Stomach smooth muscle (tissue), 2 donors: ENCODE results near the gene VAV2.

Experiments
- H3K27ac ChIP-seq: one replicate; pipeline ENCODE4 v1.7.0; 2013; ENCODE audit warnings: mild to moderate bottlenecking, low read length, inconsistent platforms
- H3K27me3 ChIP-seq, 2 donors: one replicate each; pipeline ENCODE4 v1.7.0; 2013; ENCODE audit warnings: low read length in 2 of 2; ENCODE audit not compliant: insufficient read depth in 2 of 2, control insufficient read depth in 1 of 2
- H3K36me3 ChIP-seq, 2 donors: one replicate each; pipeline ENCODE4 v1.7.0; 2013; ENCODE audit warnings: low read length in 2 of 2; ENCODE audit not compliant: control insufficient read depth in 2 of 2, insufficient read depth in 2 of 2
- H3K4me1 ChIP-seq: one replicate; pipeline ENCODE4 v1.7.0; 2013; ENCODE audit warnings: low read length; ENCODE audit not compliant: control insufficient read depth, insufficient read depth
- H3K4me3 ChIP-seq, 2 donors: one replicate each; pipeline ENCODE4 v1.7.0; 2013; ENCODE audit warnings: low read length in 2 of 2
- H3K9ac ChIP-seq, 2 donors: one replicate each; pipeline ENCODE4 v1.7.0; 2013; ENCODE audit warnings: low read length in 2 of 2, mild to moderate bottlenecking in 1 of 2
- H3K9me3 ChIP-seq, 2 donors: one replicate each; pipeline ENCODE4 v1.7.0; 2013; ENCODE audit warnings: low read length in 2 of 2; ENCODE audit not compliant: control insufficient read depth in 2 of 2
- donor health status: healthy.
- donor health status: Pancreatic carcinoma.

The VAV2 gene

DNA sequence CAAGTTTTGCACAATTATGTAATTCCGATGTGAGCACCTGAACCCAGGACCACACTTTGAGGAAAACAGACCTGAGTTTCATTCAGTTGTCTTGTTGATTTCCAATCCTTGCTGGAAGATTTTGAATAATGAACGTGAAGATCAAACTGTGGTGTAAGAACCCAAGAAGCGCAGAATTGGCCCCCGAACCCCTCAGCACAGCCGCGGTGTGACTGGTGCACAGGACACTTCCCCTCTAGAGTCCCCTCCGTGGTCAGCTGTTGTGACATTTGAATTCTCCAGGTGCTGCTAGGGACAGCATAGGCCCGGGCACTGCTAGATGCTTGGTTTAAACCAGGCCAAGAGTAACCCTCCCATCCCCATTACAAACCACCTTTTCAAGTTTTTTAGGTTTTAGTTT lies 34.9 kb upstream of the VAV2 start:
- Histone ChIP-seq H3K27me3 (no peaks in the 10 kb centered on the region), H3K4me1 (peaks cover 9% of the 10 kb centered on the region), H3K4me3 (no peak overlapping the region), H3K9me3 (no peaks in the 10 kb centered on the region), H3K27ac (no peak overlapping the region), H3K9ac (no peak overlapping the region), H3K36me3 (peaks cover 8 to 26% of the 10 kb centered on the region in 2 donors)

DNA sequence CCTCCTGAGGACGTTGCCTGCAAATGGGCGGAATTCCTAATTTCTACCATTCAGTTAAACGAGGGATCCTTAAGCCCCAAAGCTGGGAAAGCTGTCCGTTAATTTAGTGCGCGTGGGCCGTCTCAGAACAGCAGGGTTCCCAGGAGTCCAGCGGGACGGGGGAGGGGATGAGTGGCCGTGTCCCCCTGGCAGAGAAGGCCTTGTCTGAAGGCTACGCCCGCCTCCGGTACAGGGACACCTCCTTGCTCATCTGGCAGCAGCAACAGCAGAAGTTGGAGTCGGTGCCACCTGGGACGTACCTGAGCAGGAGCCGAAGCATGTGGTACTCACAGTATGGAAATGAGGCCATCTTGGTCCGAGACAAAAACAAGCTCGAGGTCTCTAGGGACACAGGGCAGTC lies 34.5 kb upstream of the VAV2 start:
- no peak overlapping the region for H3K9ac ChIP-seq
- peaks cover 4 to 22% of the 10 kb centered on the region in 2 donors for H3K36me3 ChIP-seq
- no peak overlapping the region for H3K27ac ChIP-seq
- peak overlapping the region; percentile 79 to 83 for H3K4me3 ChIP-seq
- H3K4me1 ChIP-seq = peaks cover 9% of the 10 kb centered on the region
- no peaks in the 10 kb centered on the region for H3K9me3 ChIP-seq
- H3K27me3 ChIP-seq = no peaks in the 10 kb centered on the region

DNA sequence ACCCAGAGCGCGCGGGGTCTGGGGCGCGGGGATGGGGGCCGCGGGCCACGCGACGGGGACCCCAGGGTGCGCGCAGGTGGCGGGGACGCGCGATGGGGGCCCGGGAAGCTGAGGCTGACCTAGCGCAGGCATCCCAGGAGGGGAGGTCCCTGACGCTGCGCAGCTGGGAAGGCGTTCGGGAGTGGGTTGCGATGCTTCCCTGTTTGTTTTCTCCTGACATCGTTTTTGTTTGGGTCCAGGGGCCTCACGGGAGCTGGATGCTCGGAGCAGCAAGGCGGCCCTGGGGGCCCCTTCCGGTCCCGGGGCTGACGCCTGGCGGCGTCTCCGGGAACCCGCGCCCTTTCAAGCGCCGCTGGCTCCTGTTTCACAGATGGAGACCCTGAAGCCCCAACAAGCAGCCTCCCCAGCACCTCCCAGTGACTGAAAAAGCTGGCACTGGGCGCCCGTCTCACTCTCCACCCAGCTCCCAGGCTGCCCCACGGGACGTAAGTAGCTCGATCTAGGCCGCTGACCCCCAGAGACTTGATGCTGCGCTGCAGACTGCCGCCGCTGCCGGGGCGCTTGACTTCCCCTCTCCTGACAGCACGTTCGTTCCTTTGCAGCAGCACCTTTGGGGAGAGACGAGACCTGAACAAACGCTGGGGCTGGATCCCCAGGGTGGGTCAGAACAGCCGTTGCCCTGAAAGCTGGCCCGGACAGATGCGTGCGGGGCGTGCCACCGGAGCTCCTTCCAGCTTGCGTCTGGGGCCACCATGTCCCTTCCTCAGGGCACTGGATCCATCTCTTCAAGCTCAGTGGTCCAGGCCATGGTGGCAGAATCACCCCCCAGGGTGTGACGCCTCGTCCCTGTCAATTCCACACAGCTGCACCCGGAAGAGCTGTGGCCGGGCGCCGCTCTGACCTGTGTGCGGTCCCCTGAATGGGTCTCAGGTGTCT lies 33.8 kb upstream of the VAV2 start:
- peaks cover 9% of the 10 kb centered on the region for H3K4me1 ChIP-seq
- peaks cover 3 to 17% of the 10 kb centered on the region in 2 donors for H3K36me3 ChIP-seq
- no peaks in the 10 kb centered on the region for H3K27me3 ChIP-seq
- H3K4me3 ChIP-seq = peak overlapping the region; percentile 79 to 83
- peak overlapping the region; percentile 37 for H3K27ac ChIP-seq
- peak overlapping the region; percentile 70 to 72 for H3K9ac ChIP-seq
- H3K9me3 ChIP-seq = no peaks in the 10 kb centered on the region

DNA sequence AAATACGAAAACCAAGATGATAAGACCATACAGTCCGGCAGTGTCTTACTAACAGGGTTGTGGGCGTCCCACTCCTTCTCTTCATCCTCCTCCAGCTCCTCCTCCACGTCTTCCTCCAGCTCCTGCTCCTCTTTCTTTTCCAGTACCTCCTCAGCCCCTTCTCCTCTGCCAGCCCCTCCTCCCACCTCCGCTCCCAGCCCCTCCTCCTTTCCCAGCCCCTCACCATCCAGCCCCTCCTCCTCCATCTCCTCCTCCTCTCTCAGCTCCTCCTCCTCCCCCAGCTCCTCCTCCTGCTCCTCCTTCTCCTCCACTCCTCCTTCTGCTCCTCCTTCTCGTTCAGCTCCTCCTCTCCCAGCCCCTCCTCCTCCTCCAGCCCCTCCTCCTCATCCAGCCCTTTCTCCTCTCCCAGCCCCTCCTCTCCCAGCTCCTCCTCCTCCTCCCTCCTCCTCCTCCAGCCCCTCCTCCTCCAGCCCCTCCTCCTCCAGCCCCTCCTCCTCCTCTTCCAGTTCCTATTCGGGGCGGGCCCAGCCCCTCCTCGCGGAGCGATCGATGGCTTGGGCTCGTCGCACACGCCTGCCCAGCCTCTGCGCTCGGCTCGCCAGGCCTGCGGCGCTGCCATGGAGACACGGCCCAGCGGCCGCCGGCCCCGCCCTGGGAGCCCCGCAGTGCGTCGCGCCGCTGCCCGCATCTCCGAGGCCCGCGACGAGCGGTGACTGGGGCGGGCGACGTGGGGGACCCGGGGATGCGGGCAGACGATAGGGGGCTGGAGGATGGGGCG lies 32.9 kb upstream of the VAV2 start, which contains the start of gene BRD3OS:
Gene BRD3OS (plus strand): TSS at position 654 of the 778 bp plus-strand sequence. CDS start 1,267 bp downstream, outside the sequence.
- Histone ChIP-seq H3K9ac (peak within 1 kb of the TSS; percentile 70 to 72), H3K4me1 (peaks cover 9% of the 10 kb centered on the region), H3K9me3 (no peaks in the 10 kb centered on the region), H3K4me3 (peak within 1 kb of the TSS; percentile 79 to 83), H3K36me3 (peaks cover 3 to 15% of the 10 kb centered on the region in 2 donors), H3K27me3 (no peaks in the 10 kb centered on the region), H3K27ac (peak within 1 kb of the TSS; percentile 37)

DNA sequence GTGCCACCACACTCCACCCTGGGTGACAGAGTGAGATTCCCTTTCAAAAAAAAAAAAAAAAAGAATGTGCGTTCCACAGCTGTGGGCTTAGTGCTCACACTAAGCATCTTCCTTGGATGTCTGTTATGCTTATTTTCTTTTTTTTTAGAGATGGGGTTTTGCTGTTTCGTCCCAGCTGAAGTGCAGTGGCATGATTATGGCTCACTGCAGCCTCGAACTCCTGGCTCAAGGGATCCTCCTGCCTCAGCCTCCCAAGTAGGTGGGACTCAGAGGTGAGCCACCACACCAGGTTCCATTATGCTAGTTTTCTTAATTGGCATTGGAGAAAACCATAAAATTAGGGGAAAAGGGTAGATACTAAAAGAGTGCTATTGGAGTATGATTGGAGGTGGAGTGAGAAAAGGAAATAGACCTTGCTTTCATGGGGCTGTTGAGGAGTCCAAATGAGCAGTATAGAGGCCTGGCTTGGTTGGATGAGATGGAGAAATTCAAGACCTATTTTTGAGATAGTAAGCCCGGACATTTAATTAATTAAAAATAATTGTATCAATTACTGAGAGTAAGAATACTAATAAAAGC lies 32.2 kb upstream of the VAV2 start:
- Histone ChIP-seq H3K27me3 (no peaks in the 10 kb centered on the region), H3K4me3 (peak overlapping the region; percentile 53 to 64), H3K27ac (no peak overlapping the region), H3K36me3 (peaks cover 3 to 11% of the 10 kb centered on the region in 2 donors), H3K4me1 (peaks cover 9% of the 10 kb centered on the region), H3K9me3 (no peaks in the 10 kb centered on the region), H3K9ac (no peak overlapping the region)

DNA sequence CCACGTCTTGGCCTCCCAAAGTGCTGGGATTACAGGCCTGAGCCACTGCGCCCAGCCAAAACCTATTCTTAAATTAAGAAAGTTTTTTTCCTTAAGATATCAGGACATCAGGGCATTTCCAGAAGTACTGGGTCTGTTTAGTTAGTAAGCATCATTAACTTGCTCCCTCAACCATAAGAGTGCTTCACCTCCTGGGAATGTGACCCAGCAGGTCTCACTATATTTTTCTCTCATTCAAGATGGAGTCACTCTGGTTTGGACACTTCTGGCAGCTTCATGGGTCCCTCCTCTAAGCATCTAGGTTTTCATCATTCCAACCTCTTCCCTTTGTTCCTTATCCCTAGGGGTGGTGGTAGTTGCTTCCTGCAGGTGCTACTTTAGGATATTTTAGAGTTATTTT lies 22.8 kb upstream of the VAV2 start:
- H3K4me3 ChIP-seq = no peak overlapping the region
- no peaks in the 10 kb centered on the region for H3K9me3 ChIP-seq
- H3K36me3 ChIP-seq = no peaks in the 10 kb centered on the region
- no peaks in the 10 kb centered on the region for H3K27me3 ChIP-seq
- no peak overlapping the region for H3K27ac ChIP-seq
- no peaks in the 10 kb centered on the region for H3K4me1 ChIP-seq
- H3K9ac ChIP-seq = no peak overlapping the region

DNA sequence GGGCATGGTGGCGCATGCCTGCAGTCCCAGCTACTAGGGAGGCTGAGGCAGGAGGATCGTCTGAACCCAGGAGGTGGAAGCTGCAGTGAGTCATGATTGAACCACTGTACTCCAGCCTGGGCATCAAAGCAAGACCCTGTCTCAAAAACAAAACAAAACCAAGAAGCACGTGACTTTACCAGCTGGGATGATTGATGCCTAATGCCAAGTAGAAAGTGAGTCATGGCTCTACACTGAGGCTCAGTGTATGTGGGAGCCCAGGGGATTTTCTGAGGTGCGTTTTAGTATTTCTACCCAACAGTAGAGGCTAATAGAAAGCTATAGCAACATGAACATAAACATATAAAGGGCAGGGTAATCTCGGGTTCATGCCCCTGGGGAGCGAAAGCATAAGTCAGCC lies 19.3 kb upstream of the VAV2 start:
- H3K27me3 ChIP-seq = peaks cover 0 to 3% of the 10 kb centered on the region in 2 donors
- no peak overlapping the region for H3K27ac ChIP-seq
- no peak overlapping the region for H3K4me3 ChIP-seq
- no peak overlapping the region for H3K9ac ChIP-seq
- H3K4me1 ChIP-seq = peaks cover 3% of the 10 kb centered on the region
- no peaks in the 10 kb centered on the region for H3K36me3 ChIP-seq
- no peaks in the 10 kb centered on the region for H3K9me3 ChIP-seq

DNA sequence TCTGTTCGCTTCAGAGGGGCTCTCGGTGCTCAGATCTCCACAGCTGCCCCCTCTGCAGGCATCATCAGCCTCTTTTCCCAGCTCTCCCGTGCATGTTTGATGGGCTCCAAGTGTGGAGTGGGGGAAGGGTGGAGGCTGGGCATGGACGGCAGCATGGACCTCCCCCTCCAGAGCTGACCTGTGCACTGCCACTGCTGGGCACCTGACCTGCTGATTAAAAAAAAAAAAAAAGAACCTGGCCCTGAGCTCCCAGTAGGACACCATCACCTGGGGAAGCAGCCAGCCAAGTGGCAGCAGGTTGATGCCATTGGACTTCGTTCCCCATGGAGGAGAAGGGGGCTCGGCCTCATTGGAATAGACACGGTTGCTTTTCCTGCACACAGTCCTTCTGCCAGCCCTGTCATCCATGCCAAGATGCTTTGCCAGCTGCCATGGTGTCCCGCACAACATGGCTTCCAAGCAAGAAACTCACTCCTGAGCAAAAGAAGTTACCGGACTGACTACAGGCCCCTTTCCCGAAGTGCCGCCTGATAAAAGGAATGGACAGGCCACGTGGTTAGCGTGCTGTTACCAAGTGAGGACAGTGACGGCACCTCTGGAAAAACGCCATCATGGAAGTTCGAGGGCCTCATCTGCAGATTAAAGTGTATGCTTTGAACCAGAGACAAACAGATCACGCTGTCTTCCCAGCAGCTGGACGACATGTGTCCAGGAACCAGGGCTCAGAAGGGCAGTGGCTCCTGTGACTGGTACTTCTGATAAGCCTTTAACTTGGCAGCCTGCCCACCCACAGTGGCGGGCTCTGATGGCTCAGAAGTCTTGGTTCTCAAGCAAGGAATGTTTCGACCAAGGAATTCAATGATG lies 18.4 kb upstream of the VAV2 start:
- Histone ChIP-seq H3K4me3 (no peak overlapping the region), H3K9me3 (no peaks in the 10 kb centered on the region), H3K4me1 (peaks cover 3% of the 10 kb centered on the region), H3K27ac (no peak overlapping the region), H3K27me3 (peaks cover 0 to 3% of the 10 kb centered on the region in 2 donors), H3K9ac (no peak overlapping the region), H3K36me3 (no peaks in the 10 kb centered on the region)

DNA sequence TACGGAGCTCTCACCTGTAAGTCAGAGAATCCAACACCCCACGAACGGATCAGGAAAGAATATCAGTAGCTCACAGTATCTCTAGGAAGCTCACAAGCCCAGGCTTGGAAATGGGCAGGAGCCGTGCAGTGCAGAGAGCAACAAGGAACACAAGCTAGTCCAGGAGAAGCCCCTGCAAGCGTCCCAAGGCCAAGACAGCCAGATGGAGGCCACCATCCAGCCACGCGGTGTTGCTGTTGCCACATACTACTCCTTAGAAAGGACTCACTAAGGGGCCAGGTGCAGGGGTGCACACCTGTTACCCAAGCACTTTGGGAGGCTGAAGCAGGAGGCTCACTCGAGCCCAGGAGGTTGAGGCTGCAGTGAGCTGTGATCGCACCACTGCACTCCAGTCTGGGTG lies 15.4 kb upstream of the VAV2 start:
- Histone ChIP-seq H3K4me1 (peaks cover 3% of the 10 kb centered on the region), H3K27ac (no peak overlapping the region), H3K27me3 (peaks cover 0 to 3% of the 10 kb centered on the region in 2 donors), H3K36me3 (no peaks in the 10 kb centered on the region), H3K9me3 (no peaks in the 10 kb centered on the region), H3K4me3 (no peak overlapping the region), H3K9ac (no peak overlapping the region)

DNA sequence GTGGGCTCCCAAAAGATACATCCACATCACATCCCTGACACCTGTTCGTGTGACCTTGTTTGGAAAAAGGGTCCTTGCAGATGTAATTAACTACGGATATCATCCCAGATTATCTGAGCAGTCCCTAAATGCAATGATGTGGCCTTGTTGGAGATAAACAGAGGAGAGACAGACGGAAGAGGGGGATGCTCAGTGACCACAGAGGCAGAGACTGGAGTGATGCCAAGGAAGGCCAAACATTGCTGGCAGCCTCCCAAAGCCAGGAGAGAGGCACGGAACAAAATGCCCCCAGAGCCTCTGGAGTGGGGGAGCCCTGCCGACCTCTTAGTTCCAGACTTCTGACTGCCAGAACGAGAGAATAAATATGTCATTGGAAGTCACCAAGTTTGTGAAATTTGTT lies 15.0 kb upstream of the VAV2 start:
- peaks cover 0 to 3% of the 10 kb centered on the region in 2 donors for H3K27me3 ChIP-seq
- H3K4me3 ChIP-seq = no peak overlapping the region
- H3K27ac ChIP-seq = no peak overlapping the region
- no peaks in the 10 kb centered on the region for H3K36me3 ChIP-seq
- no peak overlapping the region for H3K9ac ChIP-seq
- H3K9me3 ChIP-seq = no peaks in the 10 kb centered on the region
- peaks cover 3% of the 10 kb centered on the region for H3K4me1 ChIP-seq
